Lower leg skin (tissue), 4 donors: ENCODE data around the gene CFAP20DC. TPM values are rescaled to one million over a fixed set of nuclear protein-coding genes. Genes with fewer than 3 reads are reported as not detected.

Source experiments
- DNase-seq, 2 donors: peaks; one replicate each; pipeline ENCODE4 v3.0.0-alpha.2; 2019; ENCODE audit warnings: low spot score in 2 of 2
- H3K4me3 ChIP-seq: fragments of 200-600 bp; sonication (generic); 2 replicates; pipeline ENCODE4 v1.5.1; 2017; ENCODE audit warnings: mild to moderate bottlenecking, low read depth; ENCODE audit not compliant: poor library complexity, severe bottlenecking
- CTCF ChIP-seq, 3 donors: fragments of 450-650 bp; IDR thresholded peaks; one replicate each; pipeline ENCODE4 v1.5.1; 2016; ENCODE audit warnings: antibody characterized with exemption in 3 of 3, mild to moderate bottlenecking in 3 of 3, moderate library complexity in 2 of 3
- POLR2A ChIP-seq, 2 donors: fragments of 450-650 bp; IDR thresholded peaks; one replicate each; pipeline ENCODE4 v1.6.1; 2016 to 2017; ENCODE audit warnings: antibody characterized with exemption in 2 of 2, mild to moderate bottlenecking in 1 of 2, moderate library complexity in 1 of 2
- WGBS, 2 donors: methylation state at CpG; one replicate each; pipeline ENCODE4 v1.1.5; 2018; 5-methylcytosine and 5-hydroxymethylcytosine counted together
- intact Hi-C: fragments of 100-400 bp; cut with DNase I; formaldehyde crosslinking; loops from one replicate; pipeline ENCODE4 v1.15.0; 2023; ENCODE audit warnings: low total_unique reads
- total RNA-seq, 4 donors: library from RNA; depleted of rRNA; stranded (reverse); fragments of >200 nt; gene quantifications; one replicate each; pipeline ENCODE4 v1.1.0, GENCODE V29; 2016

The CFAP20DC gene
- total RNA-seq, 4 donors from 2014 or later, result 0.11 to 0.94 (median 0.39) TPM

GRCh38 chr3:58746758-58747157 is 303.1 kb downstream of the CFAP20DC start:
- TF ChIP-seq POLR2A (IDR thresholded peaks at IDR 0.05), result no peak
- 80 to 81% methylated on average over 3 of the region's 3 CpGs for WGBS, 2 donors
- intact Hi-C loops, result no loop called here
- DNase-seq, result no peak
- H3K4me3 ChIP-seq, result no peak overlapping the region

- 70 to 88% methylated on average over 1 of the region's 1 CpG for WGBS, 2 donors
These were observed 306.5 kb downstream of the CFAP20DC start for GRCh38 chr3:58743296-58743695.

GRCh38 chr3:58742239-58742638 is 307.6 kb downstream of the CFAP20DC start:
- H3K4me3 ChIP-seq, result no peak overlapping the region
- intact Hi-C loops, result no loop called here
- TF ChIP-seq POLR2A (IDR thresholded peaks at IDR 0.05) (no peak), CTCF (IDR thresholded peaks at IDR 0.05) (no peak)
- 90 to 92% methylated on average over 6 of the region's 6 CpGs for WGBS, 2 donors
- no peak for DNase-seq

More at GRCh38 chr3:58743296-58743695, 306.5 kb downstream of the CFAP20DC start:
- intact Hi-C loops, result no loop called here
- no peak overlapping the region for H3K4me3 ChIP-seq
- TF ChIP-seq POLR2A (IDR thresholded peaks at IDR 0.05) (no peak), CTCF (IDR thresholded peaks at IDR 0.05) (no peak)
- DNase-seq, result no peak

- WGBS, 2 donors, result 75% methylated on average over 3 of the region's 3 CpGs
- no peak overlapping the region for H3K4me3 ChIP-seq
- TF ChIP-seq CTCF (IDR thresholded peaks at IDR 0.05), result no peak
- no peak for TF ChIP-seq POLR2A (IDR thresholded peaks at IDR 0.05)
- DNase-seq, result no peak
- intact Hi-C loops, result no loop called here
These were observed 312.2 kb downstream of the CFAP20DC start for GRCh38 chr3:58737644-58738043.

DNA sequence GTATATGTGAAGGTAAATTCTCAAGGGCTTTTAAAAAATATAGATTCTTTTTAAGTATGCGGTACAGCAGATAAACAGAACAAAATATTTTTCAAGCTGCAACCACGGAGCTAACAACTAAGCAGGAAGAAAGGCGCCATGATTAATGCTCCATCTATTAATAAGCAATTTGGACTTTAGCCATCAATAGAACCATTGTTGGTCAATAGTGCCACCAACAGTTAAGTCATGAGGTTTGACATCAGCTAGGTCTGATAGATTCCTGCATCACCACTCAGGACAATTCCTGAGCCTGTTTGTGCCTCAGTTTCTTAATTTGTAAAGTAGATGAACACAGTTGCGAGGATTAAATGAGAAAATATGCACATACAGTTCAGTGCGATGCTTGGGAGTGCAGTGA is 318.2 kb downstream of the CFAP20DC start:
- DNase-seq, result no peak
- WGBS, 2 donors, result 76 to 80% methylated on average over 5 of the region's 5 CpGs
- intact Hi-C loops, result no loop called here
- TF ChIP-seq POLR2A (IDR thresholded peaks at IDR 0.05), result no peak
- TF ChIP-seq CTCF (IDR thresholded peaks at IDR 0.05), result no peak
- no peak overlapping the region for H3K4me3 ChIP-seq

- no peak for DNase-seq
- no peak for TF ChIP-seq CTCF (IDR thresholded peaks at IDR 0.05)
- no peak for TF ChIP-seq POLR2A (IDR thresholded peaks at IDR 0.05)
- H3K4me3 ChIP-seq, result no peak overlapping the region
- 95 to 100% methylated on average over 1 of the region's 1 CpG for WGBS, 2 donors
- intact Hi-C loops, result no loop called here
These were observed 321.1 kb downstream of the CFAP20DC start for GRCh38 chr3:58728723-58729122.
